K562 (cell line): ENCODE results near the gene TRAP1. TPM values are rescaled to one million over a fixed set of nuclear protein-coding genes. Genes with fewer than 3 reads are reported as not detected.

ENCODE experiments used
- ATAC-seq: fragments of 200-7000 bp; cut with Tn5 transposase; 3 replicates; pipeline ENCODE4 v1.9.1; 2020; ENCODE audit warnings: moderate library complexity
- BruUV-seq: library from RNA; stranded (reverse); fragments of 400-500 nt; replicated peaks from 2 replicates; lab custom pipeline; 2021; lab: Mats Ljungman, UMichigan
- CTCF ChIA-PET: fragments of 300-600 bp; formaldehyde crosslinking; extraction: SDS; loops from one replicate; lab custom pipeline; 2021; ENCODE audit warnings: low intra/inter-chr PET ratio; lab: Yijun Ruan, JAX
- POLR2A ChIA-PET: fragments of 300-600, 350-650 bp; sonication (Branson Sonifier 250); formaldehyde crosslinking; extraction: SDS; loops from one replicate; lab custom pipeline; 2021; ENCODE audit warnings: antibody characterized with exemption, inconsistent platforms; lab: Yijun Ruan, JAX
- DNase-seq, 4 experiments: peaks; one replicate each; pipeline versions ENCODE4 v3.0.0 to v3.0.0-alpha.2; 2011 to 2018; ENCODE audit warnings: low spot score in 3 of 4, mixed read lengths in 3 of 4; ENCODE audit errors: extremely low read depth in 1 of 4
- FAIRE-seq: peaks from 2 replicates; lab custom pipeline; 2011; peaks lifted over from hg19 to GRCh38; lab: Jason Lieb, UNC
- H2AFZ ChIP-seq: 2 replicates; pipeline ENCODE4 v1.6.0; 2011; ENCODE audit warnings: low read depth, low read length, control low read depth, inconsistent platforms
- H3K27ac ChIP-seq: fragments of 200-600 bp; 3 replicates; pipeline ENCODE4 v1.8.0; 2011; ENCODE audit warnings: low read depth, mild to moderate bottlenecking, control low read depth, inconsistent platforms, low read length, moderate library complexity, mixed read lengths; ENCODE audit errors: extremely low read depth
- H3K27me3 ChIP-seq, 2 experiments: fragments of 300-600 bp in 1 of 2; 2 replicates in 1 of 2; 3 replicates in 1 of 2; pipeline versions ENCODE4 v1.6.0 to v1.8.0; 2011; ENCODE audit warnings: inconsistent platforms in 2 of 2, low read length in 2 of 2, mild to moderate bottlenecking in 1 of 2, mixed read lengths in 1 of 2, moderate library complexity in 1 of 2; ENCODE audit not compliant: control insufficient read depth in 2 of 2, insufficient read depth in 2 of 2
- H3K36me3 ChIP-seq: fragments of 300-600 bp; 3 replicates; pipeline ENCODE4 v1.8.0; 2011; ENCODE audit warnings: mild to moderate bottlenecking, low read length, inconsistent platforms; ENCODE audit not compliant: control insufficient read depth, insufficient read depth
- H3K4me1 ChIP-seq, 2 experiments: fragments of 200-600 bp in 1 of 2; replicated peaks in 1 of 2; 2 replicates in 1 of 2; 3 replicates in 1 of 2; pipeline versions ENCODE4 v1.5.1 to v1.8.0; 2011; ENCODE audit warnings: inconsistent platforms in 2 of 2, low read length in 2 of 2, mild to moderate bottlenecking in 1 of 2, mixed read lengths in 1 of 2, moderate library complexity in 1 of 2; ENCODE audit not compliant: control insufficient read depth in 2 of 2, insufficient read depth in 2 of 2
- H3K4me2 ChIP-seq: 2 replicates; pipeline ENCODE4 v1.6.1; 2011; ENCODE audit warnings: low read length, control low read depth, inconsistent platforms, mixed read lengths; ENCODE audit not compliant: insufficient read depth
- H3K4me3 ChIP-seq: fragments of 200-600 bp; sonication (generic), shearing (Covaris generic); 2 replicates; pipeline ENCODE4 v1.5.1; 2016; ENCODE audit warnings: control low read depth, inconsistent platforms
- H3K79me2 ChIP-seq: fragments of 200-600 bp; 3 replicates; pipeline ENCODE4 v1.8.0; 2011; ENCODE audit warnings: low read length, inconsistent platforms; ENCODE audit not compliant: control insufficient read depth, insufficient read depth
- H3K9ac ChIP-seq, 2 experiments: 2 replicates each; pipeline versions ENCODE4 v1.6.0 to v1.6.1; 2011; ENCODE audit warnings: low read depth in 2 of 2, low read length in 2 of 2, control low read depth in 1 of 2, inconsistent platforms in 1 of 2, mild to moderate bottlenecking in 1 of 2, mixed read lengths in 1 of 2; ENCODE audit not compliant: insufficient read depth in 1 of 2
- H3K9me1 ChIP-seq: one replicate; pipeline ENCODE4 v1.6.0; 2011; ENCODE audit warnings: inconsistent platforms, mild to moderate bottlenecking, low read length, moderate library complexity; ENCODE audit not compliant: control insufficient read depth, insufficient read depth
- H3K9me3 ChIP-seq: replicated peaks from 2 replicates; pipeline ENCODE4 v1.5.1; 2011; ENCODE audit warnings: low read depth, low read length, inconsistent platforms; ENCODE audit not compliant: control insufficient read depth, insufficient read depth
- H4K20me1 ChIP-seq: replicated peaks from 2 replicates; pipeline ENCODE4 v1.6.1; 2011; ENCODE audit warnings: low read length, inconsistent platforms, mixed read lengths; ENCODE audit not compliant: control insufficient read depth, insufficient read depth
- CCAR2 ChIP-seq: fragments of 200-400 bp; formaldehyde crosslinking; IDR thresholded peaks from 2 replicates; pipeline ENCODE4 v1.6.1; 2017; ENCODE audit warnings: mild to moderate bottlenecking, low read depth, low read length
- DACH1 ChIP-seq: fragments of 450-650 bp; IDR thresholded peaks from 2 replicates; pipeline ENCODE4 v1.6.1; 2018; ENCODE audit not compliant: partially characterized antibody
- MCM2 ChIP-seq: fragments of 450-650 bp; IDR thresholded peaks from 2 replicates; pipeline ENCODE4 v1.6.1; 2017; ENCODE audit warnings: low read depth, mild to moderate bottlenecking
- NELFE ChIP-seq: IDR thresholded peaks from 2 replicates; pipeline ENCODE4 v1.6.1; 2011; ENCODE audit warnings: mild to moderate bottlenecking; ENCODE audit not compliant: insufficient read depth, insufficient read length
- ZEB2 ChIP-seq: fragments of 450-650 bp; IDR thresholded peaks from 2 replicates; pipeline ENCODE4 v1.6.1; 2016
- ZNF224 ChIP-seq: sonication (generic); formaldehyde crosslinking; IDR thresholded peaks from 2 replicates; pipeline ENCODE4 v1.8.0; 2022; ENCODE audit warnings: mild to moderate bottlenecking, missing genetic modification reagents
- WGBS: fragments of 100-300 bp; shearing (Covaris generic); methylation state at CpG from one replicate; pipeline ENCODE4 v1.1.6; 2016; ENCODE audit warnings: low coverage, mixed read lengths; ENCODE audit not compliant: insufficient coverage; ENCODE audit errors: missing lambda C conversion rate; 5-methylcytosine and 5-hydroxymethylcytosine counted together
- in situ Hi-C: fragments of 300-500 bp; cut with MboI; formaldehyde crosslinking; loops from 4 replicates; pipeline ENCODE4 v1.15.0; 2018; ENCODE audit warnings: inconsistent platforms, mixed read lengths
- intact Hi-C: fragments of 100-400 bp; cut with micrococcal nuclease; formaldehyde crosslinking; loops from 2 replicates; pipeline ENCODE4 v1.14.2; 2022
- polyA plus RNA-seq, 8 experiments: library from polyadenylated mRNA; depleted of rRNA in 4 of 8; stranded (reverse) in 5 of 8; unstranded in 3 of 8; fragments of >200 nt; fragmentation: Nextera tagmentation in 2 of 8; fragmentation: Illumina TruSeq in 1 of 8; extraction: Ambion mirVana in 2 of 8; extraction: Trizol in 1 of 8; gene quantifications; 2 replicates each; pipeline versions ENCODE4 v1.2.1 to v1.2.3, GENCODE V29; 2011 to 2014; ENCODE audit warnings: inconsistent platforms in 1 of 8, missing spikeins in 1 of 8
- total RNA-seq, 7 experiments: library from RNA; depleted of rRNA in 6 of 7; stranded (reverse); fragments of >200 nt in 6 of 7; fragmentation: Illumina TruSeq in 2 of 7; extraction: Trizol in 2 of 7; gene quantifications; 2 replicates each; pipeline versions ENCODE4 v1.2.1 to v1.2.3, GENCODE V29; 2011 to 2021; ENCODE audit warnings: low replicate concordance in 1 of 7
- TF ChIP-seq, protein P1 (sequence below): fragments of 450-650 bp; formaldehyde crosslinking; IDR thresholded peaks from 2 replicates; pipeline ENCODE4 v1.4.0; 2022; ENCODE audit warnings: missing genetic modification characterization
- TF ChIP-seq, protein P2 (sequence below): fragments of 450-650 bp; IDR thresholded peaks from 2 replicates; pipeline ENCODE4 v1.6.1; 2016; ENCODE audit warnings: missing biosample characterization, missing genetic modification characterization

TRAP1 gene
- total and polyA plus RNA-seq, 9 of the 15 experiments (the other 6 are each of a cell fraction or from before 2014, with no cell fraction given), result 19.1 to 436 (median 301) TPM

DNA sequence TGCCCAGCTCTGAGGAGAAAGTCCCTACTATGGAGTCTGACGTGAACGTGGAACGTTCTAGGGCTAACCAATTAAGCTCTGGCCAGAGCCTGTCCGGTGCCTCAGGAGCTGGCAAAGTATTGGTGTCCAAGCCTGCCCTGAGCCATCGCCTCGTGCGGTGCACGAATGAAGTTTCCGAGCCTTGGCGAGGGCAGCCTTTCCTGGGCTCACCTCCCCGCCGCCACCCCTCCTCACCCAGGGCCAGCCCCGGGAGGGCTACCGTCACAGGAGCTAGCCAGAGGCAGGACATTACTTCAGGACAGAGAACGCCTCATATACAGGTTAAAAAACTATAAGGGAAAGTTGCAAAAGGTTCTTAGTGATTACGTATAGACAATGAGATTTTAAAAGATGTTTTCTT, 23.6 kb upstream of the TRAP1 start:
- no peak for FAIRE-seq
- Histone ChIP-seq H3K4me2 (no peak overlapping the region), H3K4me1 (no peaks in the 10 kb centered on the region), H3K9ac (no peak overlapping the region), H3K36me3 (peaks cover 74% of the 10 kb centered on the region), H3K9me3 (no peaks in the 10 kb centered on the region), H3K4me3 (no peak overlapping the region), H3K9me1 (no peaks in the 10 kb centered on the region), H4K20me1 (no peaks in the 10 kb centered on the region), H2AFZ (no peak overlapping the region), H3K27ac (no peak overlapping the region), H3K27me3 (no peaks in the 10 kb centered on the region), H3K79me2 (no peaks in the 10 kb centered on the region)
- no peak for ATAC-seq
- in situ Hi-C loops, result no loop called here
- ChIA-PET CTCF (no interaction called here), POLR2A (interaction anchor here (0.8 to 1.2 kb wide), 2 partner anchors 15 to 140 kb away, joined by 3 to 4 read pairs; no protein-coding TSS in a partner anchor)
- no TSS peak for BruUV-seq
- intact Hi-C loops, result no loop called here
- TF ChIP-seq MCM2, result no peak
- TF ChIP-seq CCAR2, result no peak
- no peak for TF ChIP-seq ZEB2
- no peak for TF ChIP-seq NELFE
- TF ChIP-seq, protein P1, sequence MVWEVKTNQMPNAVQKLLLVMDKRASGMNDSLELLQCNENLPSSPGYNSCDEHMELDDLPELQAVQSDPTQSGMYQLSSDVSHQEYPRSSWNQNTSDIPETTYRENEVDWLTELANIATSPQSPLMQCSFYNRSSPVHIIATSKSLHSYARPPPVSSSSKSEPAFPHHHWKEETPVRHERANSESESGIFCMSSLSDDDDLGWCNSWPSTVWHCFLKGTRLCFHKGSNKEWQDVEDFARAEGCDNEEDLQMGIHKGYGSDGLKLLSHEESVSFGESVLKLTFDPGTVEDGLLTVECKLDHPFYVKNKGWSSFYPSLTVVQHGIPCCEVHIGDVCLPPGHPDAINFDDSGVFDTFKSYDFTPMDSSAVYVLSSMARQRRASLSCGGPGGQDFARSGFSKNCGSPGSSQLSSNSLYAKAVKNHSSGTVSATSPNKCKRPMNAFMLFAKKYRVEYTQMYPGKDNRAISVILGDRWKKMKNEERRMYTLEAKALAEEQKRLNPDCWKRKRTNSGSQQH, result no peak
- WGBS, result 95% methylated on average over 16 of the region's 16 CpGs
- no peak for DNase-seq

DNA sequence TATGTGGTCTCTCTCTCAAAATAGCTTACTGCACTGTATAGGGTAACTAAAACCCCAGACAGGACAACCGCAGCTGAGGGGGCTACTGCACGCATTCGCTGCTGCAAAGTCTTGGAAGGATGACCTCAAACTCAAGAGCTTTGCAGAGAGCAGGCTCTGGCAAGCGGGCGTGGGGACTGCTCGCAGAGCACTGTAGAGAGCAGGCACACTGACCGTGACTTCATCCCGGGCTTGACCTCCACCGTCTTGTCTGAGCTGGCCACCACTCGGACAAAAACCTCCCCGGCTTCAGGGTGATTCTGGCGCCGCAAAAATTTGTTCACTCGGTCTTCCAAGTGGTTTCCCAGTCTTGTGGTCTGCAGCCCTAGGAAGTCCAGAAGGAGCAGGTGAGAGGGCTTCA, 22.9 kb upstream of the TRAP1 start:
- intact Hi-C loops, result no loop called here
- TF ChIP-seq, protein P2, sequence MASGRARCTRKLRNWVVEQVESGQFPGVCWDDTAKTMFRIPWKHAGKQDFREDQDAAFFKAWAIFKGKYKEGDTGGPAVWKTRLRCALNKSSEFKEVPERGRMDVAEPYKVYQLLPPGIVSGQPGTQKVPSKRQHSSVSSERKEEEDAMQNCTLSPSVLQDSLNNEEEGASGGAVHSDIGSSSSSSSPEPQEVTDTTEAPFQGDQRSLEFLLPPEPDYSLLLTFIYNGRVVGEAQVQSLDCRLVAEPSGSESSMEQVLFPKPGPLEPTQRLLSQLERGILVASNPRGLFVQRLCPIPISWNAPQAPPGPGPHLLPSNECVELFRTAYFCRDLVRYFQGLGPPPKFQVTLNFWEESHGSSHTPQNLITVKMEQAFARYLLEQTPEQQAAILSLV, result no peak
- TF ChIP-seq DACH1, result no peak
- TF ChIP-seq ZNF224, result no peak
- H3K9me3 ChIP-seq, result no peaks in the 10 kb centered on the region
- WGBS, result 90% methylated on average over 13 of the region's 14 CpGs
- H3K79me2 ChIP-seq, result no peaks in the 10 kb centered on the region
- no peaks in the 10 kb centered on the region for H4K20me1 ChIP-seq
- H3K9ac ChIP-seq, result no peak overlapping the region
- no peak overlapping the region for H3K4me3 ChIP-seq
- H3K27me3 ChIP-seq, result no peaks in the 10 kb centered on the region
- H3K4me1 ChIP-seq, result no peaks in the 10 kb centered on the region
- ChIA-PET POLR2A (no interaction called here), CTCF (no interaction called here)
- H3K4me2 ChIP-seq, result no peak overlapping the region
- ATAC-seq (no peak), FAIRE-seq (no peak), DNase-seq (no peak)
- BruUV-seq, result no TSS peak
- no peak overlapping the region for H2AFZ ChIP-seq
- no peak overlapping the region for H3K27ac ChIP-seq
- in situ Hi-C loops, result no loop called here
- no peaks in the 10 kb centered on the region for H3K9me1 ChIP-seq
- H3K36me3 ChIP-seq, result peaks cover 74% of the 10 kb centered on the region
